ENCODE results near the gene NREP.

NREP gene, protein sequence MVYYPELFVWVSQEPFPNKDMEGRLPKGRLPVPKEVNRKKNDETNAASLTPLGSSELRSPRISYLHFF

DNA sequence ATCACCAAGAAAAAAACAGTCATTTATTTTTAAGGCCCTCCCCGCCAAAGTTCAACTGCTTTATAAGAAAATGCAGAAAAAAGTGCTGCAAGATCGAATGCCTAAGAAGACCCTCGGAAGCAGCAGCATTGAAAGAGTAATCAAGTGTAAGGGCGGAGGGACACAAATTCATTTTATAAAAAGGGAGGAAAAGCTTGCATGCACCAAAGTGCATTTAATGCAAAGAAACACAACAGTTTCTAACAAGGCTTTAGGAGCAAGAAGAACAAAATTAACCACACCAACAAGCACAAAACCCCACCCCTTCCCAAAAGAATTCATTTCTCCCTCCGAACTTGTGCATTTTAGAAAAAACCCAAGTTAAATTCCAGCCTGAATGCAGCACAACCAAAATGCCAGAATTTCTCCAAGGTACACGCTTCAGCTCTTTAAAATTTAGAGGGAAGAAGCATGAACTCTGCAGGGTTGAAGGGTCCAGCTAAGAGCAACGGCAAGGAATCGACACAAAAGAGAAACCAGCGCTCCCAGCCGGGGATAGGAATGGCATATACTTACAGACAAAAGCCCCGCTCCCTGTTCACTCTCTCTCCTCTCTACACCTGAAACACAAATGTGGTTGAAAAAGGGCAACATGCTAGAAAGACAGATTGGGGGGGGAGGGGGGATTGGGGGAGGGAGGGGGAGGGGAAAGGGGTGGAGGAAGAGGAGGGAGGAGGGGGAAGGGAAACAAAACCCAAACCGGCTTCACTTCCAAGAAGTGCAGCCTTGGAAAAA is at the start of gene NREP:
Gene NREP (minus strand): TSS at position 614 of the 774 bp plus-strand sequence. CDS start 1,422 bp downstream, outside the sequence.
- no peak for DNase-seq (ENCODE audit: low read depth)

DNA sequence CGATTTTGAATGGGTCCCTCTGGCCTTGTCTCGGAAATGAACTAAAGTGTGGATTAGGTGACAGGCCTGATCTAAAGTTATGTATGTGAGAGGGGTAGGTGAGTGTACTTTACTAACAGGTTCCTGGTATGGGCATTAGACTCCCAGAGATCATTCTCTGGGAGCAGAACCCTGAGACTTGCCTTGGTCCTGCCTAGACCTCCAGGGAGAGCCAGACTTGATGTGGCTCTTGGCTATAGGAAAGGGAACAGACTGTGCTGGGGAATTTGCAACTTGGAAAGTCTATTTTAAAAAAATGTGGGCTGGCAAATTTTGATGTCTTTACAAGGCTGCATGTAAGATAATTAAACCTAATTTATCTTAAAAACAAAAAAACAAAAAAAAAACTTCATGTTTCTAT is 49.8 kb upstream of the NREP start:
- DNase-seq (ENCODE audit: low read depth), result no peak

DNA sequence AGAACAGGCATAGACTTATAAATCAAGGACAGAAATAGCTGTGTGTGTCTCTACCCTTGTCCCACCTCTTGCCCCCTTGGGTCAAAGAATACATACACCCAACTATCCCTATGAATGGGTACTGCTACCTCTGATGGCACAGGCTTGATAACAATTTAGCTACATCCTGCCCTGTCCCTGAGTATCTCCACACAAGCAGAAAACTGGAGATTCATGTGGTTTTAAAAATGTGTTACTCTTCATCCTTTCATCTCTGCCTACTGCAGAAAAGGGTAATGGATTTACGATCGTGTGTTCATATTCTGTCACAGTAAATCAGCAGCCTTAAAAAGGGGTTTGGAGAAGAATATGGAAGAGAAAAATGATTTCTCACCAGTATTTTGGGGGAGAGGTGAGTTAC is 49.2 kb upstream of the NREP start:
- DNase-seq (ENCODE audit: low read depth), result no peak

DNA sequence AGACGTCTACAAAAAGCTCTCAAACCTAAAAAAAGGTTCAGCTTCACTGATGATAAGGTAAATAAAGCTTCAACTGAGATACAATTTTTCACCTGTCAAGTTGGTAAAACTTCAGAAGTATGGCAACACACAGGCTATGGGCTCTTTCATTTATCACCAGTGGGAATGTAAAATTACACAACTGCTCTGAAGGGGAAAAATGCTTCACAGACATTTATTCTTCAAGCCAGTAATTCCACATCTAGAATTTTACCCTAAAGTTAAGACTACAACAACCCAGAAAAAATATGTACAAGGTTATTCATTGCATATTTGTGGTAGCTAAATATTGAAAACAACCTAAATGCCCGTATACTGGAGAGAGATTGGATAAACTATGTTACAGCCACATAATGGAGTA is 48.1 kb upstream of the NREP start:
- no peak for DNase-seq (ENCODE audit: low read depth)

DNA sequence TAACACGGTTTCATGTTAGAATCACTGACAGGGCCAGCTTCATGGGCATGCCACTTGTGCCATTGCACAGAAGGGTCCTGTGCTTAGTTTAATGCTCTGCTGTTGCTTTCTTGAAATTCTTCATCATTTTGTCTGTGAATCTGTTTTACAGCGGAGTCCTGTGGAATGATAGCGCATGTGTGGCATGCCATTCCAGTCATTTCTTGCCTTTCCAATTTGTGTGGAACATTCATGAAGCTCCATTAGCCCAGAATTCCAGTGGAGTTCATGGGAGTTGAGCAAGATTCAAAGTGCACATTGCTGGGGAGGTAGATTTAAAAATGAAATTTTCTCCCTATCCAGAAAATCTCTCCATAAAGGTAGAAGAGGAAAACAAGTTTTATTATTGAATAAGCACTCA is 43.4 kb upstream of the NREP start:
- no peak for DNase-seq (ENCODE audit: low read depth)

DNA sequence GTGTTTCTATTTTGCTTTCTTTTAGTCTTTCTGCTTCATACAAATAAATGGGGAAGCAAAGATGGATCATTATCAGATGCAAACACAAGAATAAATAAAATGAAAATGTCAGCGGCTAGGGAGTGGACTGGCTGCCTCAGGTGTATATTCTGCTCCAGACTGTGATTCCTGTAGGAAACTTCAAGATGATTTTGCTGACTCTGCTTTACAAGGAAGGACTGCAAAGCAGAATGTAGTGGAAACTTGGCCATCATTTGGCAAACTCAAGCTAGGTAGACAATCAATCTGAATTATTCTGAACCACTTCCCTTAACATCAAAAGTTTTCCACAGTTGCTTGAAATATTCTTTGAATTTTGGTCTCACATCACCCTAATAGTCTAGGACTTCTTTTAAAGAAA is 38.1 kb upstream of the NREP start:
- no peak for DNase-seq (ENCODE audit: low read depth)

DNA sequence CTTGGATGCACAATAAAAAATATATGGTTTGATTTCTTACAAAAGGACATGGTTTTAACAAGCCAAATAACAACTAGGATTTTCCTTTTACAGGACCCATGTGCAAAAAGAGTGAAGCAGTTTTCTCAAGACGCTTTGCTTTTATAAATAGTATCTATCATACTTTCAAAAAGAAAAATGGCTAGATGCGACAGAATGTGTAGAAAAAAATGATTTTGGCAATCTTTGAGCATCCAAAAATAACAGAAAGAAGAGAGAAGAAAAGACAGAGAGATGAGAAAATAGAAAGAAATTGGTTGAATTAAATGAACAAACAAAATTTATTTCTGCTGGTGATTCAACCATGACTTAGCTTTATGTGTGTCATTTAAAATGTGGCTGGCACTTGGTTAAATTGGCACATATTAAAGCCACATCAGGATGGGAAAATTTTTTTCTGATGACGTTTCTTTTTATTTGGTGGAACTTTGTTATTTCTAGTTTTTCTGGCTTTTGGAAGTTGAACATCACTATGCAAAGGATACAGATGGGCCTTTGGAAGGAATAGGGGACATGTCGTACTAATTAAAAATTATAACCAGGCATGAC is 35.6 kb upstream of the NREP start:
- DNase-seq (ENCODE audit: low read depth), result no peak

DNA sequence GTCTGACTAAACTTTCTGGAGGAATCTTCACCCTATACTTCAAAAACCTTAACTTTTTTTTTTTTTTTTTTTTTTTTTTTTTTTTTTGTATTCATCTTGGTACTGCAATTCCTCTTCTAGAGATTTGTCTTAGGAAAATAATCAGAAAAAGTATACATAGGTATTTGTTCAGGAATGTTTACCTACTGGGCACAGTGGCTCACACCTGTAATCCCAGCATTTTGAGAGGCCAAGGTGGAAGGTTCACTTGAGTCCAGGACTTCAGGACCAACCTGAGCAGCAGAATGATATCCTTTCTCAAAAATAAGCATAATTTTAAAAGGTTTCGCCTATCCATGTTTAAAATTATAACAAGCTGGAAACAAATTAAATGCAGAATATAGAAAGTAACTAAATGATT is 33.3 kb upstream of the NREP start:
- DNase-seq (ENCODE audit: low read depth), result no peak

DNA sequence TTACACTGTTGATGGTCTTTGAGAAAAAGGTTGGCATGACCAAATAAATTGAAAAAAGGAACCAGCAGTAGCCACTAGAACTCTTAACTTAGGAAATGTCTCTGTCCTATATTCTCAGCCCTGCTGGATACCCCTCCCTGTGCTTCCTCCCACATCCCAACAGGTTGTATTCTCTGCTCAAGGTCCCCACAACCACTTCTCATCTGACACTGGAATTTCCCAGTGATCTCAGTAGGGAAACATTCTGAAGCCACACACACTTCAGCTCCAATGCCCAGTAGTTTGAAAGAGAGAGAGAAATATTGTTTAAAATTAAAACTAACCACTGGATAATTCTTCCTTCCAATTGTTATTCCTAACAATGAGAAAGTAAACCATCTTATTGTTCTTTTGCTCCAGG is 30.0 kb upstream of the NREP start:
- DNase-seq (ENCODE audit: low read depth), result no peak

DNA sequence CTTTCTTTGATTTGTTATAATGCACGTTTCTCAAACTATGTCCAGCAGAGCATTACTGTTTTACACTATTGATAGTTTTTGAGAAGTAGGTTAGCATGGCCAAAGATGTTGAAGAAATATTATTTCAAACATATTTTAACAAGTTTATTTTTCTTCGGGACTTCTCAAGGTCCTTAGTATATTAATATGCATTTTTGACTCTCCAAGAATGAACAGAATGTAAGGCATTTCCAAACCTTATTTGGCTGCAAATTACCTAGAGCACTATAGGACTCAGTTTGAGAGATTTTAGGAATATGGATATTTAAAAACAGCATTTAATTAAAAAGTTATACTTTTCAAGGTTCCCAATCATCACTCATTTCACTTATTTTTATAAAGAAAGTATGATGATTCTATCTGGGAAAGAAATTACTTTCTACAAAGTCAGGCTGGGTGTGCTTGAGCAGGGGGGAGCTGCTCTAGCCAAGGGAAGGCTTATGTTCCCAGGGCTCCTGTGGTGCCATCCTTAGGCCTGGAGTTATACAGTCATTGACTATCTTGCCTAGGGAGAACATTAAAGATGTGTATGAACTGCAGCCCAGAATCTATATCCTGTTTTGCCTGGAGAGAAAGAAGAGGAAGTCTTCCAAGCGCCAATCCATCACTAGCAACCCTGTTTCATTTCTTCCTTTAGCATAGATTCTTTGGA is 27.6 kb upstream of the NREP start:
- DNase-seq (ENCODE audit: low read depth), result no peak

DNA sequence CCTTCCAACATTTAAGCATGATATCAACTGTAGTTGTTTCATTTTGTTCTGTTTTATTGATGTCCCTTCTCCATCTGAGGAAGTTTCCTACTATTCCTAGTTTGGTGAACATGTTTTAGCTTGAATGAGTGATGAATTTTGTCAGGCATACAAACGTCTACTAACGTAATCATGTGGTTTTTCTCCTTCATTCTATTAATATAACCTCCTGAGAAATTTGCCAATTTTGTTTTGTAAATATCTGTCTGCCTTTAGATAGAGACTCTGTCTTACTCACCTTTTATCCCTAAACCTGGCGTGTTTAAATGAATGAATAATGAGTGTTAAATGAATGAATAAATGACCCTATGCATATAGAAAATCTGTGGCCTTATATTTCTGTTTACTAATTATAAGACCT is 26.5 kb upstream of the NREP start:
- DNase-seq (ENCODE audit: low read depth), result no peak

DNA sequence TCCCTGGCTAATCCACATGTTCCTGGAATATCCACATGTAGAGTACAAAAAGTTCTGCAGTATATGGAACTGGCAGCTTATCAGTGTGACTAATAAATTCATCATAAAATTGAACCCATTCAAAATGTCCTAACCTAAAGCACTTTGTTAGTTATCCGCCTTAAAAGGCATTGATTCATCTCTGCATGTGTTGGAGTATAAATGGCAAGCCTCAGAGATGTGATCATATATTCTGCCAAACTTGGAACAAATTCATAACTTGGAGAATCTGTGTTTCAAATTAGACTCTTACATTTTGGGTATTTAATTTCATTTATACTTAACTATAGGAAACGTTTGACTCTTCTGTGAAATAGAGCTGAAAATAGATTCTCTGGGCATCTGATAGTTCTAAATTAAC is 25.2 kb upstream of the NREP start:
- no peak for DNase-seq (ENCODE audit: low read depth)

DNA sequence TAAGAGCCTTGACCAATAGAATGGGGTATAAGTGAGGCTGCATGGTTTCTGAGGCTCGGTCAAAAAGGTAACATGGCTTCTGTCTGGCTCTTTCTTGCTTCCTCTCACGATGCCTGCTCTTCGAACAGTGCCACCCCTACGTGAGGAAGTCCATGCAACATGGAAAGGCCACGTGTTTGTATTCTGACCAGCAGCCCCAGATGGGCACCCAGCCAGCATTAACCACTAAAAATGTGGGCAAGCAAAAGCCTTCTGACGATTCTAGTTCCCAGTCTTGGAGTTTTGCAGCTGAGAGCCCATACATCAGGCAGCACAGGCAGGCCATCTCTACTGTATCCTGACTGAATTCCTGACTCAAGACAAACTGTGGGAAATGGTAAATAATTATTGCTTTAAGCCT is 24.2 kb upstream of the NREP start:
- no peak for DNase-seq (ENCODE audit: low read depth)

DNA sequence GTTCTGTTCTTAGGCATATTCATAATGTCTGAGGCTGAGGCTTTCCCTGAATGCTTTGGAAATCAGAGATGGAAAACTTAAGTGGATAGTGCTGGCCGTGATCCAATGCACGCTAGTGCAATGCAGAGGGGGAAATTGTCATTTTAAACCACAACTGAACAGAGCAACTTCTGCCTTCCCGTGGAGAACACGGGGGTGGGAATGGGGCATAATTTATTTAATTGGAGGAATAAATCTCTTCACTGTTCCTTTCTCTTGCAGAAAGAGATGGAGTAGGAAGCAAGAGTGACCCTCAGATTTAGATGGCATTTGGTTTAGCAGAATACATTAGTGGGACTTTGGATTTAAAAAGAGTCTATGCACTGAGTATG is 22.9 kb upstream of the NREP start:
- DNase-seq (ENCODE audit: low read depth), result no peak

DNA sequence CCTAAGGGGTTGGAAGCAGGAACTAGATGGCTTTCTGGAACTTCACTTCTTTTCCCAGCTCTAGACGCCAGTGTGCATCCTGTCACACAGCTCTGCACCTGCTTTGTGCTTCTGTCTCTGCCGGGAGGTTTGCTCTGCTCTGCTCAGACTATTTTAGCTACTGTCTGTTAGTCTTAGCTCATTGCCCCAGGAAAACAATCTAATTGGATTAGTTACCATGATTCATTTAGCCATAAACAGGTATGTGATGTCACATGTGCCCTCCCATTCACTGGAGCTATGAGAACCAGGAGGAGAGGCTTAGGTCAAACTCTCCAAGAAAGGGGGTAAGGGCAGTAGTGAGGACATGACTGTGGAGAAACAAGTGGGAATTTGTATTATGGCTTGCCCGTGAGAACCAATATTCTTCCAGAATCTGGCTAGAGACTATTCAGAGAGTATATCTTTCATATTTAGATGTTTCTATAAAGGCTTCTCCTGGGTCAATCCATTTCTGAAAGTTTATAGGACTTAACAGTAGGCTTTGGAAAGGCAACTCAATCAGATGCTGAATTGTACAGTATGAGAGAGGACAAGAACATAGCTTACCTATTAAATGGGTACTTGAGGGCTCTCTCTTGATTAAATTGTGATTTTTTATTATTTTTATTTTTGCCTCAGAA is 22.4 kb upstream of the NREP start:
- DNase-seq (ENCODE audit: low read depth), result no peak

DNA sequence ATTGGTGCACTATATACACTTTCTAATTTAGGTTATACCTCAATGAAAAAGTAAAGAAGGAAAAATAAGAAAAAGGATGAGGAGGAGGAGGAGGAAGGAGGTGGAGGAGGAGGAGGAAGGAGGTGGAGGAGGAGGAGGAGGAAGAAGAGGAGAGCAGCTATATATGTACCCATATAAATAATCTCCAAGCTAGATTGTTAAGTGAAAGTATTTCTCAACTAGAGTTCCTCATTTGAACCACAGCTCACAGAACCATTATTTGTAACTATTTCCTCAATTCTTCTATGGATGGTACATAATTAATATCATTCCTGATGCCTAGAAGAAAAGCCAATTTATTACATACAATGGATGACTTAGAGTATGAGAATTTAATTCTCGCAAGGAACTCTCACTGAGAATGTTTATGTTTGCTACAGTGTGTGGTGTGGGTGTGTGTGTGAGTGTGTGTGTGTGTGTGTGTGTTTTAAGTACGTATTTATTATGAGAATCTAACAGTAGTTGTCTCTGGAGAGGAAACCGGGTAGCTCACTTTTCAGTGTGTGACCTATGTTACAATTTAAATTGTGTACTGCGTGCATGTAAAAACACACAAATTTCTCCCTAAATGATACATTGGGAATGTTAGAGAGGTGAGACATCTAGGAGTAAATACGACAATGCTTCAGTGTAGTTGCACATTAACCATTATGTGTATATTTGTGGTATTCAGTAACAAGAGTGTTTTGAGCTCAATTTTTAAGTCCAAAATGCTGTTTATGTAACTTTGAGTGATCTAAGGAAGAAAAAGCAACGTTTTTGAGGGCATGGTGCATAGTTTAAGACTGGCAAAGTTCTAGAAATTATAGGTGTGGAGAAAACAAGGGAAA is 20.2 kb upstream of the NREP start:
- DNase-seq (ENCODE audit: low read depth), result no peak

DNA sequence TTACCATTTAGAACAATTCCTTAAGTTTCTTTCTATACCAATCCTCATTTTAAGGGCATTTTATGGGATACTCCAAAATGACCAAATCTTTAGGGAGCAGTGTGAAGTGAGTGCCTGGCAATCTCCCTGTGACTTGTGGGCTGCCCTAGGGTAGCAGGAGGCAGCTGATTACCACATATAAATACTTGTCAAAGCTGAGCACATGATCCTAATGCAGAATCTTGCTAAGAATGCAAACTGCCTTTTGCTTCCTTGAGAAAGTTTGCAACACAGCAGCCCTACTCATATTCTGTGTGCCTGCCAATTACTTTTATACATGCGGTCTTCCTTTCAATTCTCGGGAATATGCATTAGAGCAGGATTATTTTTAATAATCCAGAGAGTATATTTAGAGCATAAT is 18.2 kb upstream of the NREP start:
- no peak for DNase-seq (ENCODE audit: low read depth)

DNA sequence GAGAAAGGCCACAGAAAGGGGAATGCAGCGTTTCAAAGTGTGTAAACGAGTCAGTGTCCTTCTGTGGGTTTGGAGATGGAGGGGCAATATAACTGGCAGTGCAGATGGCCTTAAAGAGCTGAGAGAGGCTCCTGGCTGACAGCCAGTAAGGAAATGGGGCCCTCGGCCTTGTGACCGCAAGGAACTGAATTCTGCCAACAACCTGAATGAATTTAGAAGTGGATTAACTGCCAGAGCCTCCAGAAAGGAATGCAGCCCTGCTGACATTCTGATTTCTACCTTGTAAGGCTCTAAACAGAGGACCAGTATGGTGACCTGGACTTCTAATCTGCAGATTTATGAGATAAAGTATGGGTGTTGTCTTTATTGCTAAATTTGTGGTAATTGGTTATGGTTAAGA is 17.5 kb upstream of the NREP start:
- DNase-seq (ENCODE audit: low read depth), result no peak

DNA sequence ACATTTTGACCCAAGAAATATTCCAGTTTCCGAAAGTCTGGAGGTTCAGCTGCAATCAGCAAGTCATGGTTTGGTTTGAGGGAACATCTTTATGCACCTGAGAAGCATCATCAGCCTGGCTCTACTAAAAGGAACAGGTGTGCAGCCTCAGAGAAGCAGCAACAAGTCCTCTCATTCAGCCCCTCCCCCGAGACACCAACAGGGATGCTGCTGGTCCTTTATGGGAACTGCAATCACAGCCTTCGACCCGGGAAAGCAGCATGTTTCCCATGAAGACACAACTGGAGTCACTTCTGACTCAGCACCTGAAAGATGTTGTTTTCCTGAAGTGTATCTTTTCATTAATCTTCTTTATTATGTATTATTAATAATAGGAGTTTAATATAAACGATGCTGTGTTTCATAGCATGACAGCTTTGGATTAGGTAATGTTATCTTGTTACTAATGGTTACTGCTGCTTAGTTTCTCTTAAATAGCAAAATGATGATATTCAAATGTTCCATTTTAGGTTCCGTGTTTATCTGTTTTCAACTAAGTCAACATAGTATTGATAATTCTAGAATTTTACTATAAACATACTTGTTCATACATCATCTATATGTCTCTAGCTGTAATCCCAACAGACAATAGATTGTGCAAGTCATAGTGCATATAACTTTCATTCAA is 15.6 kb upstream of the NREP start:
- DNase-seq (ENCODE audit: low read depth), result no peak

DNA sequence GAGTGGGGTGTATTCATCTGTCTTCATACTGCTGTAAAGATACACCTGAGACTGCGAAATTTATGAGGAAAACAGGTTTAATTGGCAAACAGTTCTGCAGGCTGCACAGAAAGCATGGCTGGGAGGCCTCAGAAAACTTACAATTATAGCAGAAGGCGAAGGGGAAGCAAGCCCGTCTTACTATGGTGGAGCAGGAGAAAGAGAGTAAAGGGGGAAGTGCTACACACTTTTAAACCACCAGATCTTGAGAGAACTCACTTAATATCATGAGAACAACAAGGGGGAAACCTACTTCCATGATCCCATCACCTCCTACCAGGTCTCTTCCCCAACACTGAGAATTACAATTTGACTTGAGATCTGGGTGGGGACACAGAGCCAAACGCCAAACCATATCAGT is 12.5 kb upstream of the NREP start:
- no peak for DNase-seq (ENCODE audit: low read depth)
